IMR-90 (cell line): ENCODE results near the gene RAB41.

Experiments used
- CEBPB ChIP-seq: IDR thresholded peaks from 2 replicates; pipeline ENCODE4 v1.6.1; 2012; ENCODE audit warnings: low read depth, low read length, improper control_type of control experiment
- CHD1 ChIP-seq: IDR thresholded peaks from 2 replicates; pipeline ENCODE4 v1.6.1; 2012; ENCODE audit warnings: low read depth, low read length, improper control_type of control experiment
- CTCF ChIP-seq: conservative IDR thresholded peaks from 2 replicates; pipeline ENCODE4 v1.5.1; 2012; ENCODE audit warnings: mild to moderate bottlenecking, low read depth, low read length, improper control_type of control experiment
- ELK1 ChIP-seq: fragments of 150-350 bp; IDR thresholded peaks from 2 replicates; pipeline ENCODE4 v1.6.1; 2016; ENCODE audit warnings: low read depth, mild to moderate bottlenecking, low read length, moderate library complexity, borderline replicate concordance
- MAZ ChIP-seq: IDR thresholded peaks from 2 replicates; pipeline ENCODE4 v1.6.1; 2012; ENCODE audit warnings: low read depth, mild to moderate bottlenecking, low read length, improper control_type of control experiment, moderate library complexity, borderline replicate concordance
- MXI1 ChIP-seq: IDR thresholded peaks from 2 replicates; pipeline ENCODE4 v1.6.1; 2012; ENCODE audit warnings: low read depth, mild to moderate bottlenecking, low read length, moderate library complexity, borderline replicate concordance
- NFE2L2 ChIP-seq: fragments of 150-350 bp; IDR thresholded peaks from 2 replicates; pipeline ENCODE4 v1.6.1; 2016; ENCODE audit warnings: low read depth, mild to moderate bottlenecking, low read length
- POLR2A ChIP-seq: IDR thresholded peaks from 2 replicates; pipeline ENCODE4 v1.6.1; 2012; ENCODE audit warnings: mild to moderate bottlenecking, low read depth, low read length
- RAD21 ChIP-seq: IDR thresholded peaks from 2 replicates; pipeline ENCODE4 v1.6.1; 2012; ENCODE audit warnings: low read length, improper control_type of control experiment
- RCOR1 ChIP-seq: IDR thresholded peaks from 2 replicates; pipeline ENCODE4 v1.6.1; 2012; ENCODE audit warnings: mild to moderate bottlenecking, low read length, improper control_type of control experiment; ENCODE audit not compliant: insufficient replicate concordance
- RFX5 ChIP-seq: IDR thresholded peaks from 2 replicates; pipeline ENCODE4 v1.8.0; 2012; ENCODE audit warnings: low read depth, mild to moderate bottlenecking, low read length, moderate library complexity
- USF2 ChIP-seq: fragments of 150-350 bp; IDR thresholded peaks from 2 replicates; pipeline ENCODE4 v1.6.1; 2017; ENCODE audit warnings: mild to moderate bottlenecking, antibody characterized with exemption, low read length, low read depth

GRCh38 chrX:70293621-70294020 lies 11.6 kb downstream of the RAB41 start:
- TF ChIP-seq RCOR1 (no peak), CTCF (no peak), RAD21 (no peak), RFX5 (no peak), MXI1 (no peak), USF2 (no peak), POLR2A (no peak), MAZ (no peak), NFE2L2 (no peak), ELK1 (no peak), CEBPB (no peak), CHD1 (no peak)
